RWPE1 (cell line): ENCODE measurements around the gene VN1R2.
A peak's percentile ranks its signal among the peaks of the same experiment; 100 is the strongest.
"Not testable (repeated sequence)": the region's sequence is repeated elsewhere in the genome, so short reads cannot be mapped to it uniquely, and the experiment has no call there.

Experiments
- CTCF ChIA-PET: fragments of 350-600 bp; sonication (Branson Sonifier 250); formaldehyde crosslinking; extraction: SDS; loops from one replicate; lab custom pipeline; 2021; lab: Yijun Ruan, JAX
- POLR2A ChIA-PET: fragments of 400-600 bp; formaldehyde crosslinking; extraction: SDS; loops from one replicate; lab custom pipeline; 2020; ENCODE audit warnings: antibody characterized with exemption; ENCODE audit not compliant: low non-redundant PET; lab: Yijun Ruan, JAX
- DNase-seq: peaks from one replicate; pipeline ENCODE4 v3.0.0; 2012; ENCODE audit warnings: low spot score
- H3K27ac ChIP-seq: fragments of 450-650 bp; 2 replicates; pipeline ENCODE4 v1.5.1; 2017
- TF ChIP-seq, protein P1 (sequence below): fragments of 450-650 bp; conservative IDR thresholded peaks from 2 replicates; pipeline ENCODE4 v1.5.1; 2017; ENCODE audit warnings: low read depth, mild to moderate bottlenecking

The VN1R2 gene

DNA sequence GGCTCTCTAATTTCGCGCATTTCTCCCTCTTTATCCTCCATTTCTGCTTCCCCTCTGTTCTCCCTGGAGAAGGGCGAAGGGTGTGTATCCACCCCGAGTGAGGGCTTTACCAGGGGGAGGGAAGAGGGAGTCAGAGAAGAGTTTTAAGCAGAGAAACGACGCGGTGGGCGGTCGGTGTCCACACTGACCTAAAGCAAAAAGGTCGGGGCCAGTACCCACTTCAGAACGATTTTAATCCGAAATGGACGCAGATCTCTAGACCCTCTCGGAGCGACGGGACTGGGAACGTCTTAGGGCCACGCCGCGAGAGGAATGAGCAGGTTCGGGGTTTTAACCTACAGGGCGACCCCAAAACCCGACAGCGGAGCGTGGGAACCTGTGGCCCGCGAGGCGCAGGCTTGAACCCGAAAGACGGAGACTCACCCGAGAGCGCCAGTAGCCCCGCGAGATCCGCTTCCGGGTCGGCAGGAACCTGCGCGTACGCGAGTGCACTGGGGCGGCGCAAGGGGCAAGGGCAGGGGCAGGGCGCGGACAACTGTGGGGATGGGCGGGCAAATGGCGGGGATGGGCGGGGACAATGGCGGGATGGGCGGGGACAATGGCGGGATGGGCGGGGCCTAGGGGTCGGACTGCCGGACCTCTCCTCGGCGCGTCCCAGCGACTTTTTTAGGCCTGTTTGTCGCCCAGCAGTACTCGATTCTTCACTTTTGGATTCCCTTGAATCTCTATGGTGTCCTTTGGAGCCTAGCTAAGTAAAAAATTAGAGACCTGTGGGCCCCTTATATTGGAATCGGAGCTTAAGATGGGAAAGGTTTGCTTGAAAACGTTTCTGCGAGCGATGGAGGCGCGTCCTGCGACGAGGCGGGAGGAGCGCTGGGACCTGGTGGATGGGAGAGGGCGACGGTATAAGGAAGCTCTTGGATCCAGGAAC lies 3.4 kb upstream of the VN1R2 start, which contains the start of gene ZNF677:
ZNF677 (minus strand) TSS at position 463 of the 931 bp plus-strand sequence. CDS start 3,323 bp downstream, outside the sequence.
- DNase-seq: peak; percentile 69

DNA sequence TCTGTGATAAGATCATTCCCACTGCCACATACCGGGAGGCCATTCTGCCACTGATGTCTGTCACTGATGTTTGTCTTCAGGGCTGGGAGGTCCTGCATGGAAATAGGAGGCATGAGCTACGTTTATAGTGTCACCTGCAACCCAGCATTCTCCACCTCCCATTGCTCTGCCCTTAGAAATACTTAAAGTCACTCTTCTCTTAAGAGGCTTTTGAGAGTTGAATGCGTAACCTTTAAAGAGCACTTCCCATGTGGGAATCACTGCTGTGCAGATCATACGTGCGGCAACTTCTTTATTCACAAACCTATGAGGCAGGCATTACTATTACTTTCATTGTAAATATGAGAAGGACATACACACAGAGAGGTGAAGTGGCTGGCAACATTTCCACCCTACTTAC lies 9.5 kb downstream of the VN1R2 start, which contains the start of gene VN1R4:
VN1R4 (minus strand) TSS at position 101 of the 400 bp plus-strand sequence; CDS start at position 43, 58 bp downstream.
- CTCF ChIA-PET, DNase-seq, H3K27ac ChIP-seq, POLR2A ChIA-PET: not testable (repeated sequence)

More for the DNA sequence above, 3.4 kb upstream of the VN1R2 start, which contains the start of gene ZNF677:
- POLR2A ChIA-PET: no interaction called here
- TF ChIP-seq, protein P1, sequence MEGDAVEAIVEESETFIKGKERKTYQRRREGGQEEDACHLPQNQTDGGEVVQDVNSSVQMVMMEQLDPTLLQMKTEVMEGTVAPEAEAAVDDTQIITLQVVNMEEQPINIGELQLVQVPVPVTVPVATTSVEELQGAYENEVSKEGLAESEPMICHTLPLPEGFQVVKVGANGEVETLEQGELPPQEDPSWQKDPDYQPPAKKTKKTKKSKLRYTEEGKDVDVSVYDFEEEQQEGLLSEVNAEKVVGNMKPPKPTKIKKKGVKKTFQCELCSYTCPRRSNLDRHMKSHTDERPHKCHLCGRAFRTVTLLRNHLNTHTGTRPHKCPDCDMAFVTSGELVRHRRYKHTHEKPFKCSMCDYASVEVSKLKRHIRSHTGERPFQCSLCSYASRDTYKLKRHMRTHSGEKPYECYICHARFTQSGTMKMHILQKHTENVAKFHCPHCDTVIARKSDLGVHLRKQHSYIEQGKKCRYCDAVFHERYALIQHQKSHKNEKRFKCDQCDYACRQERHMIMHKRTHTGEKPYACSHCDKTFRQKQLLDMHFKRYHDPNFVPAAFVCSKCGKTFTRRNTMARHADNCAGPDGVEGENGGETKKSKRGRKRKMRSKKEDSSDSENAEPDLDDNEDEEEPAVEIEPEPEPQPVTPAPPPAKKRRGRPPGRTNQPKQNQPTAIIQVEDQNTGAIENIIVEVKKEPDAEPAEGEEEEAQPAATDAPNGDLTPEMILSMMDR: no peak
- CTCF ChIA-PET: interaction anchor here (1.2 kb wide), 1 partner anchor 9 kb away, joined by 3 read pairs; no protein-coding TSS in a partner anchor
- peak within 1 kb of the TSS; percentile 75 for H3K27ac ChIP-seq

DNA sequence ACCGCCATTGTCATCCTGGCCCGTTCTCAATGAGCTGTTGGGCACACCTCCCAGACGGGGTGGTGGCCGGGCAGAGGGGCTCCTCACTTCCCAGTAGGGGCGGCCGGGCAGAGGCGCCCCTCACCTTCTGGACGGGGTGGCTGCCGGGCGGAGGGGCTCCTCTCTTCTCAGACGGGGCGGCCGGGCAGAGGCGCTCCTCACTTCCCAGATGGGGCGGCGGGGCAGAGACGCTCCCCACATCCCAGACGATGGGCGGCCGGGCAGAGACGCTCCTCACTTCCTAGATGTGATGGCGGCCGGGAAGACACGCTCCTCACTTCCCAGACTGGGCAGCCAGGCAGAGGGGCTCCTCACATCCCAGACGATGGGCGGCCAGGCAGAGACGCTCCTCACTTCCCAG lies 11.8 kb downstream of the VN1R2 start:
- DNase-seq, CTCF ChIA-PET, H3K27ac ChIP-seq, POLR2A ChIA-PET: not testable (repeated sequence)

DNA sequence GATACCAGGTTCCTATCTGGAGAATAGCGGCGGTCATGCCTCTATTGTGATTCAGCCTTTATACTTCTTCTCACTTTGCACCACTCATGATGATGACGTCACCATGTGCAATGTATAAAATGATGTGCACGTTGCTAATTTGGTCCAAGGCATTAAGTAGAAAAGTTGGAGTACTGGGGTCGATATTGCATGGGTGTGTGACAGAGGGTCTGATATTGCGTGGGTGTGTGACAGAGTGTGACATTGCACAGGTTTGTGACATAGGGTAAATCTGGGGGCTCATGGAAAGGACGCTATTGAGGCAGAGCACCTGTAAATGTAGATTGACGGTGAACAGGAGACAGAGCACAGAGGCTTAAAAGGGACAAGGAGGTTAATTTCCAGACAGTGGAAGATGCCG lies 14.0 kb downstream of the VN1R2 start:
- no peak overlapping the region for H3K27ac ChIP-seq
- ChIA-PET POLR2A (no interaction called here), CTCF (no interaction called here)
- TF ChIP-seq, protein P1: no peak
- no peak for DNase-seq

DNA sequence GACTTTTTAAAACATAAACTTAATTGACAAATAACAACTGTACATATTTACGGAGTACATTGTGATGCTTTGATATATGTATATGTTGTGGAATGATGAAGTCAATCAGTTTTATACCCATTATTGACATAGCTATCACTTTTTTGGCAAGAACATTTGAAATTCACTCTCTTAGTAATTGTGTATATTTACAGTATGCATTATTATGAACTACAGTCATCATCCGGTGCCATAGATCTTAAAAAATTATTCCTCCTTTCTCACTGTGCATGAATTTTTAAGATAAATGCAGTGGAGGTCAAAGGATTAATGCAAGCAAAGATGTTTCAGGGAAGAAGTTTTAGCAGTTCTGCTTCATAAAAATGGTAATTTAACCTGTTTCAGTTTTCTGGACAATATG lies 17.4 kb downstream of the VN1R2 start:
- H3K27ac ChIP-seq: no peak overlapping the region
- TF ChIP-seq, protein P1: no peak
- no peak for DNase-seq
- ChIA-PET CTCF (no interaction called here), POLR2A (no interaction called here)

DNA sequence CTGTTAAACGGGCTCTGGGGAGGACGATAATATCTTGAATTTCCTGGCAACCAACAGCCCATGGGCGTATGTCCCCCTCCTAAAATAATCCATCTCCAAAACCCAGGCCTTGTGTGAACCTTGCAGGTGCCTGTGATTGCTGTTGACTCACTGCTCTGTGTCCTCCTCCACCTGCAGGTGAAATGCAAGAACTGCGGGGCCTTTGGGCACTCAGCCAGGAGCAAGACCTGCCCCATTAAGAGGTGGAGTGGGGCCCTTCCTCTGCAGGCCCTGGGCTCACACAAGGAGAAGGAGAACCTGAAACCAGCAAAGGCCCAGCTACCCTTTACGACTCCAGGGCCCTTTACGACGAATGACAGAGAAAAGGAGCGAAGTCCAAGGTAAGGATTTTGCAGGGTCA lies 23.9 kb downstream of the VN1R2 start:
- POLR2A ChIA-PET, CTCF ChIA-PET, H3K27ac ChIP-seq, DNase-seq: not testable (repeated sequence)

DNA sequence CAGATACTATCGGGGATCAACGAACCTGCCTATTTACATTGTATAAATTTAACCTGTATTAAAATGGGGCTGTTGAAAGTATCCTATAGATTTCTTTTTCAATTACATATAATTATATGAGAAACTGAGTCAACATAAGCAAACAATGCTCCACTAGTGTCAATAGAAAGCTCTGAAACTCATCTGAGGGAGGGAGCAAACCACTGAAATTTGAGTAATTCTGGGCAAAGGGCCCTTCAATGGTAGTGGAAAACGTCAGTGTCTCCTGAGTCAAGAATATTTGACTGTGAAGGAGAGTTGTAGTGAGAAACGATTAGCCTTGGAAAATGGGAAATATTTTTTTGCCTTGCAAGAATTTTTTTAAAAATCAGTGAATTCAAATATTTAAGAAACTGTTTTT lies 27.0 kb downstream of the VN1R2 start:
- TF ChIP-seq, protein P1: no peak
- no peak for DNase-seq

More for the DNA sequence above, 27.0 kb downstream of the VN1R2 start:
- ChIA-PET CTCF (no interaction called here), POLR2A (no interaction called here)
- H3K27ac ChIP-seq: no peak overlapping the region
